HG03280 (cell line): ENCODE data around the gene FIBCD1.
"Not testable (repeated sequence)": the region's sequence is repeated elsewhere in the genome, so short reads cannot be mapped to it uniquely, and the experiment has no call there.

ENCODE experiments used
- ATAC-seq: cut with Tn5 transposase; IDR thresholded peaks from one replicate; pipeline ENCODE4 v1.9.1; 2021; ENCODE audit warnings: mild to moderate bottlenecking, moderate library complexity; ENCODE audit not compliant: unreplicated experiment

The FIBCD1 gene

GRCh38 chr9:130974697-130975096 is 35.6 kb upstream of the FIBCD1 start:
- ATAC-seq = no peak

GRCh38 chr9:130973686-130974281 is 34.7 kb upstream of the FIBCD1 start:
- no peak for ATAC-seq

- no peak for ATAC-seq
Measured at GRCh38 chr9:130972957-130973685, 34.1 kb upstream of the FIBCD1 start.

- ATAC-seq = no peak
Measured at GRCh38 chr9:130972277-130972956, 33.4 kb upstream of the FIBCD1 start.

- ATAC-seq = no peak
Measured at GRCh38 chr9:130971294-130971849, 32.3 kb upstream of the FIBCD1 start.

GRCh38 chr9:130970855-130971254 is 31.8 kb upstream of the FIBCD1 start:
- ATAC-seq = no peak

GRCh38 chr9:130970052-130970451 is 31.0 kb upstream of the FIBCD1 start:
- ATAC-seq = no peak

- no peak for ATAC-seq
Measured at GRCh38 chr9:130965680-130966079, 26.6 kb upstream of the FIBCD1 start.

GRCh38 chr9:130963916-130964315 is 24.9 kb upstream of the FIBCD1 start:
- ATAC-seq = no peak

GRCh38 chr9:130963337-130963908 is 24.4 kb upstream of the FIBCD1 start:
- ATAC-seq = no peak

- ATAC-seq = no peak
Measured at GRCh38 chr9:130962418-130963316, 23.6 kb upstream of the FIBCD1 start.

GRCh38 chr9:130961511-130962300 is 22.7 kb upstream of the FIBCD1 start:
- no peak for ATAC-seq

- no peak for ATAC-seq
Measured at GRCh38 chr9:130960522-130961378, 21.7 kb upstream of the FIBCD1 start.

GRCh38 chr9:130959809-130960334 is 20.8 kb upstream of the FIBCD1 start:
- no peak for ATAC-seq

GRCh38 chr9:130958564-130958963 is 19.5 kb upstream of the FIBCD1 start:
- not testable (repeated sequence) for ATAC-seq

- no peak for ATAC-seq
Measured at GRCh38 chr9:130957451-130958203, 18.6 kb upstream of the FIBCD1 start.

- ATAC-seq = no peak
Measured at GRCh38 chr9:130956636-130957450, 17.8 kb upstream of the FIBCD1 start.
